Gastroesophageal sphincter (tissue), 4 donors: ENCODE results near the gene TGM4. TPM values are rescaled to one million over a fixed set of nuclear protein-coding genes. Genes with fewer than 3 reads are reported as not detected.

Experiments
- ATAC-seq: fragments of 150-250 bp; one replicate; pipeline ENCODE4 v1.9.1; 2016; ENCODE audit warnings: mild to moderate bottlenecking, moderate library complexity
- H3K27ac ChIP-seq, 4 donors: fragments of 200-600 bp; sonication (generic) in 3 of 4; 1 replicate in 3 of 4; 2 replicates in 1 of 4; pipeline ENCODE4 v1.5.1; 2016 to 2019
- H3K27me3 ChIP-seq: fragments of 200-600 bp; sonication (generic); one replicate; pipeline ENCODE4 v1.5.1; 2019
- H3K36me3 ChIP-seq, 2 donors: fragments of 200-600 bp; sonication (generic); one replicate each; pipeline ENCODE4 v1.5.1; 2019; ENCODE audit warnings: control low read depth in 1 of 2
- H3K4me1 ChIP-seq, 3 donors: fragments of 200-600 bp; sonication (generic); 1 replicate in 2 of 3; 2 replicates in 1 of 3; pipeline ENCODE4 v1.5.1; 2016 to 2019; ENCODE audit warnings: control low read depth in 2 of 3
- H3K4me3 ChIP-seq, 2 donors: fragments of 200-600 bp; sonication (generic); one replicate each; pipeline ENCODE4 v1.5.1; 2019; ENCODE audit warnings: mild to moderate bottlenecking in 1 of 2, moderate library complexity in 1 of 2
- H3K9me3 ChIP-seq, 3 donors: fragments of 200-600 bp; sonication (generic); one replicate each; pipeline ENCODE4 v1.5.1; 2017 to 2019; ENCODE audit warnings: control low read depth in 2 of 3
- CTCF ChIP-seq, 4 experiments: fragments of 200-600 bp in 2 of 4; fragments of 450-650 bp in 2 of 4; sonication (generic) in 1 of 4; IDR thresholded peaks; one replicate each; pipeline ENCODE4 v1.5.1; 2017 to 2019; ENCODE audit warnings: antibody characterized with exemption in 4 of 4, mild to moderate bottlenecking in 2 of 4, moderate library complexity in 2 of 4
- EP300 ChIP-seq: sonication (generic); formaldehyde crosslinking; IDR thresholded peaks from one replicate; pipeline ENCODE4 v1.6.1; 2017; ENCODE audit warnings: antibody characterized with exemption, mild to moderate bottlenecking
- POLR2A ChIP-seq, 2 donors: fragments of 450-650 bp; IDR thresholded peaks; one replicate each; pipeline ENCODE4 v1.6.1; 2017; ENCODE audit warnings: antibody characterized with exemption in 2 of 2, mild to moderate bottlenecking in 2 of 2, moderate library complexity in 1 of 2
- POLR2AphosphoS5 ChIP-seq: sonication (generic); formaldehyde crosslinking; IDR thresholded peaks from one replicate; pipeline ENCODE4 v1.6.1; 2017; ENCODE audit warnings: antibody characterized with exemption
- WGBS, 2 donors: methylation state at CpG; one replicate each; pipeline ENCODE4 v1.1.5; 2018; ENCODE audit warnings: low coverage in 1 of 2; 5-methylcytosine and 5-hydroxymethylcytosine counted together
- total RNA-seq, 4 donors: library from RNA; depleted of rRNA; stranded (reverse); fragments of >200 nt; gene quantifications; one replicate each; pipeline ENCODE4 v1.1.0, GENCODE V29; 2016

The TGM4 gene
- total RNA-seq, 4 donors from 2014 or later = not detected

GRCh38 chr3:44890258-44890657, 15.8 kb downstream of the TGM4 start:
- WGBS, 2 donors = 34% methylated on average over 2 of the region's 3 CpGs; no CpG with 5 or more reads in 1 of the 2 donors
- H3K4me1 ChIP-seq = no peaks in the 10 kb centered on the region
- H3K4me3 ChIP-seq = no peak overlapping the region

GRCh38 chr3:44890852-44891251, 16.4 kb downstream of the TGM4 start:
- no peaks in the 10 kb centered on the region for H3K9me3 ChIP-seq
- no peak overlapping the region for H3K4me3 ChIP-seq
- no peak overlapping the region for H3K27ac ChIP-seq
- WGBS, 2 donors = 70 to 89% methylated on average over 3 of the region's 3 CpGs
- H3K4me1 ChIP-seq = no peaks in the 10 kb centered on the region
- TF ChIP-seq POLR2AphosphoS5 = no peak
- no peak for TF ChIP-seq EP300
- no peak for TF ChIP-seq CTCF (IDR thresholded peaks at IDR 0.05)
- TF ChIP-seq POLR2A (IDR thresholded peaks at IDR 0.05) = no peak
- no peaks in the 10 kb centered on the region for H3K36me3 ChIP-seq
- no peak for ATAC-seq
- H3K27me3 ChIP-seq = peaks cover 17% of the 10 kb centered on the region

More at GRCh38 chr3:44890258-44890657, 15.8 kb downstream of the TGM4 start:
- no peak for ATAC-seq
- TF ChIP-seq POLR2A (IDR thresholded peaks at IDR 0.05) (no peak), CTCF (IDR thresholded peaks at IDR 0.05) (no peak), EP300 (no peak), POLR2AphosphoS5 (no peak)
- no peaks in the 10 kb centered on the region for H3K9me3 ChIP-seq
- no peaks in the 10 kb centered on the region for H3K36me3 ChIP-seq
- no peak overlapping the region for H3K27ac ChIP-seq
- peaks cover 17% of the 10 kb centered on the region for H3K27me3 ChIP-seq

- 51 to 72% methylated on average over 3 of the region's 3 CpGs for WGBS, 2 donors
- TF ChIP-seq CTCF (IDR thresholded peaks at IDR 0.05) = no peak
- no peak for TF ChIP-seq POLR2A (IDR thresholded peaks at IDR 0.05)
- no peak for TF ChIP-seq POLR2AphosphoS5
- TF ChIP-seq EP300 = no peak
- no peak for ATAC-seq
Observed at GRCh38 chr3:44892689-44893088, 18.3 kb downstream of the TGM4 start.

GRCh38 chr3:44893097-44893496, 18.7 kb downstream of the TGM4 start:
- no peak for ATAC-seq

More at GRCh38 chr3:44892689-44893088, 18.3 kb downstream of the TGM4 start:
- H3K4me3 ChIP-seq = no peak overlapping the region
- no peak overlapping the region for H3K27ac ChIP-seq
- no peaks in the 10 kb centered on the region for H3K4me1 ChIP-seq
- H3K9me3 ChIP-seq = no peaks in the 10 kb centered on the region
- no peaks in the 10 kb centered on the region for H3K36me3 ChIP-seq
- H3K27me3 ChIP-seq = peaks cover 8% of the 10 kb centered on the region

GRCh38 chr3:44894485-44894884, 20.1 kb downstream of the TGM4 start:
- no peak overlapping the region for H3K27ac ChIP-seq
- H3K9me3 ChIP-seq = no peaks in the 10 kb centered on the region

More at GRCh38 chr3:44893097-44893496, 18.7 kb downstream of the TGM4 start:
- peaks cover 9% of the 10 kb centered on the region for H3K27me3 ChIP-seq
- H3K36me3 ChIP-seq = no peaks in the 10 kb centered on the region
- 83% methylated on average over 1 of the region's 2 CpGs; no CpG with 5 or more reads in 1 of the 2 donors for WGBS, 2 donors
- no peak overlapping the region for H3K27ac ChIP-seq
- no peaks in the 10 kb centered on the region for H3K4me1 ChIP-seq
- H3K4me3 ChIP-seq = no peak overlapping the region
- TF ChIP-seq POLR2A (IDR thresholded peaks at IDR 0.05) = no peak
- no peaks in the 10 kb centered on the region for H3K9me3 ChIP-seq

More at GRCh38 chr3:44894485-44894884, 20.1 kb downstream of the TGM4 start:
- Histone ChIP-seq H3K27me3 (peaks cover 23% of the 10 kb centered on the region), H3K4me1 (no peaks in the 10 kb centered on the region), H3K4me3 (no peak overlapping the region), H3K36me3 (no peaks in the 10 kb centered on the region)
- no CpG with 5 or more reads among the region's 5 CpGs for WGBS, 2 donors
- TF ChIP-seq POLR2A (IDR thresholded peaks at IDR 0.05) = no peak
- no peak for TF ChIP-seq POLR2AphosphoS5
- no peak for TF ChIP-seq EP300
- no peak for TF ChIP-seq CTCF (IDR thresholded peaks at IDR 0.05)
- no peak for ATAC-seq
